Calu3 (cell line): ENCODE measurements around the gene TGFBI. TPM values are rescaled to one million over a fixed set of nuclear protein-coding genes. Genes with fewer than 3 reads are reported as not detected.

ENCODE experiments used
- BruUV-seq: library from RNA; stranded (reverse); fragments of 400-500 nt; replicated peaks from 2 replicates; lab custom pipeline; 2021; lab: Mats Ljungman, UMichigan
- CTCF ChIA-PET: fragments of 300-600 bp; sonication (Branson Sonifier 250); formaldehyde crosslinking; loops from one replicate; lab custom pipeline; 2022; ENCODE audit warnings: antibody characterized with exemption; lab: Charles Lee
- DNase-seq: peaks from one replicate; pipeline ENCODE4 v3.0.0; 2022
- H3K27ac Mint-ChIP-seq: one replicate; pipeline ENCODE4 v1.8.0; 2022; ENCODE audit warnings: mixed read lengths; ENCODE audit not compliant: unreplicated experiment
- H3K27me3 Mint-ChIP-seq: one replicate; pipeline ENCODE4 v1.8.0; 2022; ENCODE audit warnings: mixed read lengths; ENCODE audit not compliant: unreplicated experiment
- H3K36me3 Mint-ChIP-seq: one replicate; pipeline ENCODE4 v1.8.0; 2022; ENCODE audit warnings: mild to moderate bottlenecking, moderate library complexity, mixed read lengths; ENCODE audit not compliant: insufficient read depth, unreplicated experiment
- H3K4me1 Mint-ChIP-seq: one replicate; pipeline ENCODE4 v1.8.0; 2022; ENCODE audit warnings: mild to moderate bottlenecking, low read depth, mixed read lengths; ENCODE audit not compliant: unreplicated experiment
- H3K4me3 Mint-ChIP-seq: one replicate; pipeline ENCODE4 v1.8.0; 2022; ENCODE audit warnings: mild to moderate bottlenecking, low read depth, moderate library complexity, mixed read lengths; ENCODE audit not compliant: unreplicated experiment
- H3K9me3 Mint-ChIP-seq: one replicate; pipeline ENCODE4 v1.8.0; 2022; ENCODE audit warnings: low read depth, mixed read lengths; ENCODE audit not compliant: unreplicated experiment
- CTCF ChIP-seq: fragments of 200-600 bp; IDR thresholded peaks from one replicate; pipeline ENCODE4 v1.8.0; 2022; ENCODE audit warnings: antibody characterized with exemption; ENCODE audit not compliant: unreplicated experiment
- intact Hi-C: fragments of 100-400 bp; cut with micrococcal nuclease; formaldehyde crosslinking; loops from one replicate; pipeline ENCODE4 v1.10.0; 2022; ENCODE audit not compliant: unreplicated experiment
- total RNA-seq: library from RNA; stranded (reverse); gene quantifications from 2 replicates; pipeline ENCODE4 v1.2.3, GENCODE V29; 2022

Gene TGFBI
- total RNA-seq, 1 experiment from 2014 or later = 95.2 TPM

- peaks cover 88% of the 10 kb centered on the region for H3K4me1 Mint-ChIP-seq
- CTCF ChIA-PET = interaction anchor here (0.8 to 1.4 kb wide), 4 partner anchors 9 to 39 kb away, joined by 3 to 5 read pairs (median 4); no protein-coding TSS in a partner anchor
- no TSS peak for BruUV-seq
- peaks cover 3% of the 10 kb centered on the region for H3K9me3 Mint-ChIP-seq
- DNase-seq = peak; percentile 87
- H3K27ac Mint-ChIP-seq = peak overlapping the region; percentile 82
- H3K36me3 Mint-ChIP-seq = peaks cover 15% of the 10 kb centered on the region
- TF ChIP-seq CTCF = peak; percentile 19
- H3K27me3 Mint-ChIP-seq = no peaks in the 10 kb centered on the region
- peak overlapping the region; percentile 5 for H3K4me3 Mint-ChIP-seq
- intact Hi-C loops = loop anchor here (1.0 to 5.0 kb wide), 3 partner anchors 24 to 70 kb away; no protein-coding TSS in a partner anchor
Observed at GRCh38 chr5:136016945-136017530, 11.8 kb upstream of the TGFBI start.

- intact Hi-C loops = loop anchor here (5.0 kb wide), 1 partner anchor 72 kb away; no protein-coding TSS in a partner anchor
- no peak for TF ChIP-seq CTCF
- H3K9me3 Mint-ChIP-seq = peaks cover 3% of the 10 kb centered on the region
- CTCF ChIA-PET = interaction anchor here (0.8 kb wide), 1 partner anchor 34 kb away, joined by 3 read pairs; no protein-coding TSS in a partner anchor
- DNase-seq = no peak
- no TSS peak for BruUV-seq
- H3K27me3 Mint-ChIP-seq = no peaks in the 10 kb centered on the region
- H3K36me3 Mint-ChIP-seq = peaks cover 20% of the 10 kb centered on the region
- H3K4me3 Mint-ChIP-seq = no peak overlapping the region
- H3K27ac Mint-ChIP-seq = peak overlapping the region; percentile 88
- H3K4me1 Mint-ChIP-seq = peaks cover 86% of the 10 kb centered on the region
Observed at GRCh38 chr5:136018814-136019783, 9.7 kb upstream of the TGFBI start.

- intact Hi-C loops = no loop called here
- no peak for TF ChIP-seq CTCF
- Mint-ChIP-seq H3K9me3 (peaks cover 3% of the 10 kb centered on the region), H3K4me3 (peak overlapping the region; percentile 44), H3K4me1 (peaks cover 77% of the 10 kb centered on the region), H3K27ac (peak overlapping the region; percentile 88), H3K27me3 (no peaks in the 10 kb centered on the region), H3K36me3 (peaks cover 20% of the 10 kb centered on the region)
- CTCF ChIA-PET = interaction anchor here (1.0 to 1.4 kb wide), 2 partner anchors 34 to 75 kb away, joined by 3 read pairs; no protein-coding TSS in a partner anchor
- no TSS peak for BruUV-seq
- no peak for DNase-seq
Observed at GRCh38 chr5:136020001-136020382, 8.8 kb upstream of the TGFBI start.

- Mint-ChIP-seq H3K9me3 (peaks cover 3% of the 10 kb centered on the region), H3K36me3 (peaks cover 20% of the 10 kb centered on the region), H3K27me3 (no peaks in the 10 kb centered on the region), H3K27ac (peak overlapping the region; percentile 88), H3K4me3 (peak overlapping the region; percentile 44), H3K4me1 (peaks cover 72% of the 10 kb centered on the region)
- BruUV-seq = no TSS peak
- no peak for TF ChIP-seq CTCF
- intact Hi-C loops = no loop called here
- DNase-seq = peak; percentile 79
- CTCF ChIA-PET = interaction anchor here (0.7 to 1.5 kb wide), 5 partner anchors 14 to 76 kb away, joined by 3 read pairs; no protein-coding TSS in a partner anchor
Observed at GRCh38 chr5:136020383-136021015, 8.3 kb upstream of the TGFBI start.
